GM18951 (cell line): Measurements from ENCODE around the gene TNFRSF21.

Source experiments
- POLR2A ChIP-seq: IDR thresholded peaks from 4 replicates; pipeline ENCODE4 v1.6.1; 2011; ENCODE audit warnings: mild to moderate bottlenecking; ENCODE audit not compliant: insufficient read length, insufficient read depth; ENCODE audit errors: extremely low read depth
- in situ Hi-C: fragments of 300-500 bp; cut with MboI; formaldehyde crosslinking; loops from one replicate; pipeline ENCODE4 v1.12.0; 2022; ENCODE audit warnings: low sequenced_read_pairs, mixed read lengths, inconsistent platforms; ENCODE audit not compliant: unreplicated experiment

TNFRSF21 gene

GRCh38 chr6:47197682-47198640 lies 111.7 kb downstream of the TNFRSF21 start:
- TF ChIP-seq POLR2A = no peak
- in situ Hi-C loops = no loop called here

DNA sequence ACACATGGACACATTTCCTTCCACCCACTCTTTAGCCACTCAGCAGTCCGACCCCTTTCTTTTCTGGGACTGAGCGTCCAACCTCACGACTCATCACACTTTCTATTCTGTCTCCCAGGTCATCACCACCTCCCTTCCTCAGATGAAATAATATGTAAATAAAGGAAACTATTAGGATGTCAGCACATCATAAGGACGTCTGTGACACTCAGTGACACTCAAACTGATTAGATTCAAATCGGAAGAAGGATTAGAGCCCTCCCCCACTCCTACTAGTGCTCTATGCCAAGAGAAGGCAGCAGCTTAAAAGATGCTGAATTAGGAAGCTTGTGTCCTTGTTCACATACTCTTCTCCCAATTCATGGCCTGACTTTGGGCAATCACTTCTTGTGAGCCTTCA lies 113.6 kb downstream of the TNFRSF21 start:
- in situ Hi-C loops = no loop called here
- no peak for TF ChIP-seq POLR2A

DNA sequence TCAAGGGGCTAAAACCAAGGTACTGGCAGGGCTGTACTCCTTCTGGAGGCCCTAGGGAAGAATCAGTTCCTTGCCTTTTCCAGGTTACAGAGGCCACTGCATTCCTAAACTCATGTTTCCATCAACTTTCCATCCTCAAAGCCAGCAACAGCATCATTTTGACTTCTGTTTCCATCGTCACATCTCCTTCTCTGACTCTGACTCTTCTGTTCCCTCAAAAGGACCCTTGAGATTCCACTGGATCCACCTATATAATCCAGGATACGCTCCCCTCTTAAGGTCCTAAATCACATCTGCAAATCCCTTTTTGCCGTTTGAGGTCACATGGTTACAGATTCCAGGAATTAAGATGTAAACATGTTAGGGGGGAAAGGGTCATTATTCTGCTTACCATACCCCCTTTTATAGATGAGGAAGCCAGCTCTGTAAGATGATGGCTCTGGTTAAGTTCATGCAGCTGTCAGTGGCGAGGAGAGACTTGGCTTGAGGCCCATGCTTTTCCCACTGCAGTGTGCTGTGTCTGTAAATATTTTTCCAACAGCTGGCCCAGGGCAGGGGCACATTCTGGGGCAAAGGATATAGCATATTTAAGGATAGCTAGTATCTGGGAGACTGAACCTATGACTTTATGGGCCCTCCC lies 114.6 kb downstream of the TNFRSF21 start:
- no peak for TF ChIP-seq POLR2A
- in situ Hi-C loops = no loop called here

DNA sequence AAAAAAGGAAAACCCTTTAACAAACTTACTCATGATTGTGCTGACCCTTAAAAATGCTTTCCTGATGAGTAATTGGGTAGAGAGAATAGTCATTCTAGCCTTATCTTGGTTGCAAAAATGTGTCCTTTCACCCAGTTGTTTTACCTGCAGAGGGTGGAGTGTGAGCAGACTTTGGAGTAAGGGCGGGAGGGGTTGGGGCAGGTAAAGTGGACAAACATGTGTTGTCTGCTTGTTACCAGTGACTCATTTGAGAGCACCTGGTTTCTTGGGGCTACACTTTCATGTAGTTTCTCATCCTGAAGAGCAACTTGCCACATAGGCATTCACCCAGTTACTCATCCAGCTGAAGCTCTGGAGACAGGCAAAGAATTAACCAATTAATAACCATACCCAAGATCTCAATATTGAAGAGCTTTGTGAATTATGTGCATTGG lies 121.1 kb downstream of the TNFRSF21 start:
- in situ Hi-C loops = no loop called here
- no peak for TF ChIP-seq POLR2A

- no peak for TF ChIP-seq POLR2A
- in situ Hi-C loops = no loop called here
Measured at GRCh38 chr6:47187893-47188587, 121.7 kb downstream of the TNFRSF21 start.

DNA sequence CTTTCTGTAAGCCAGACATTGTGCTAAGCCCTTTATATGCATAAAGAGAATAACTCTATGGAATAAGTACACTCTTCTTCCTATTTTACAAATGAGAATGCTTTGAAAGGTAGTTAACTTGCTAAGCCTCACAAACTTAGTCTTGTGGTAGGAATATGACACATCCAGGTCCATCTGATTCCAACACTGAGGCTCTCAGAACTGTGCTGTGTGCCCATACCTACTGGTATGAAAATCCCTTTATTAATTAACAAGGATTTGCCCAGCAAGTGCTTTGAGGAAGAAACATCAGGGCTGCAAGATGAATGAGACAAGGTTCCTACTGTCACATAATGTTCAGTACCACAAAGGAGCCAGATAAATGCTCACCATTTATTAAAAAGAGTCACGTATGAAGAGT lies 122.6 kb downstream of the TNFRSF21 start:
- no peak for TF ChIP-seq POLR2A
- in situ Hi-C loops = no loop called here

DNA sequence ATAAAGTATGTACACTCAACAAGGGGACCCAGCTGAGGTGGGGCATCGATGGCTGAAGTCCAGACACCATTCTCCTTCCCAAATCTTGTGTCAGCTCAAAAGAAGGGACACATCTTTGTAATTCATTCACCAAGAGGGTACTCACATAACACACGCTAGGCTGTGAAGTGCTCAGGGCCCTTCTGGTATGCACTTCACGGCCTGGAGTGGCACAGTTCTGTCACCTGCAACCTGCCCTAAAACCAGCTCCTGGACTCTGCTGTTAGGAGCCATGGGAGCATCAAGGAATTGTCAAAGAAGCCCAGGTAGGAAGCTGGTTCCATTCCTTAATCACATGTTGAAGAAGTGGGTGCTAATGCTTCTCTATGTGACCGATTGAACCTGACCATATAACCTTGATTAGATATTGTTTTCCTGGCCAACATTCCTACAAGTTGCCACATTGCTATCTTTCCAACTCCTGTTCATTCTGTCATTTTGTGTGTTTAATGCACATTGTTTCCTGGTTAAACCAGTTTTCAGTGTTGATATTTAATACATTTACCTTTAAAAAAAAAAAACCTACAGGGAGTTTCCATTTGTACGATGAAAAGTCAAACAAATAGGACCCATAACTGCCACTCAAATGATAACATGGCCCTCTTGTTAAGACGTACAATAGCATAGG lies 127.3 kb downstream of the TNFRSF21 start:
- TF ChIP-seq POLR2A = no peak
- in situ Hi-C loops = no loop called here

DNA sequence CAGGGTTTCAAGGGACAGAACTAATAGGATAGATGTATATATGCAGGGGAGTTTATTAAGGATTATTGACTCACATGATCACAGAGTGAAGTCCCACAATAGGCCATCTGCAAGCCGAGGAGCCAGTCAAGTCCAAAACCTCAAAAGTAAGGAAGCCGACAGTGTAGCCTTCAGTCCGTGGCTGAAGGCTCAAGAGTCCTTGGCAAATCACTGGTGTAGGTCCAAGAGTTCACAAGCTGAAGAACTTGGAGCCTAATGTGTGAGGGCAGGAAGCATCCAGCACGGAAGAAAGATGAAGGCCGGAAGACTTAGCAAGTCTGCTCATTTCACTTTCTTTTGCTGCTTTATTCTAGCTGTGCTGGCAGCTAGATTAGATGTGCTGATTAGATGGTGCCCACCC lies 128.0 kb downstream of the TNFRSF21 start:
- no peak for TF ChIP-seq POLR2A

More for the DNA sequence above, 128.0 kb downstream of the TNFRSF21 start:
- in situ Hi-C loops = no loop called here
